Measurements from ENCODE around the gene SWT1.

Gene SWT1

GRCh38 chr1:185267301-185267700 is 110.3 kb downstream of the SWT1 start:
- no peak for DNase-seq (ENCODE audit: low read depth)
- no peak overlapping the region for H3K4me3 ChIP-seq (ENCODE audit: low read depth, low read length)
- TF ChIP-seq, protein P1, sequence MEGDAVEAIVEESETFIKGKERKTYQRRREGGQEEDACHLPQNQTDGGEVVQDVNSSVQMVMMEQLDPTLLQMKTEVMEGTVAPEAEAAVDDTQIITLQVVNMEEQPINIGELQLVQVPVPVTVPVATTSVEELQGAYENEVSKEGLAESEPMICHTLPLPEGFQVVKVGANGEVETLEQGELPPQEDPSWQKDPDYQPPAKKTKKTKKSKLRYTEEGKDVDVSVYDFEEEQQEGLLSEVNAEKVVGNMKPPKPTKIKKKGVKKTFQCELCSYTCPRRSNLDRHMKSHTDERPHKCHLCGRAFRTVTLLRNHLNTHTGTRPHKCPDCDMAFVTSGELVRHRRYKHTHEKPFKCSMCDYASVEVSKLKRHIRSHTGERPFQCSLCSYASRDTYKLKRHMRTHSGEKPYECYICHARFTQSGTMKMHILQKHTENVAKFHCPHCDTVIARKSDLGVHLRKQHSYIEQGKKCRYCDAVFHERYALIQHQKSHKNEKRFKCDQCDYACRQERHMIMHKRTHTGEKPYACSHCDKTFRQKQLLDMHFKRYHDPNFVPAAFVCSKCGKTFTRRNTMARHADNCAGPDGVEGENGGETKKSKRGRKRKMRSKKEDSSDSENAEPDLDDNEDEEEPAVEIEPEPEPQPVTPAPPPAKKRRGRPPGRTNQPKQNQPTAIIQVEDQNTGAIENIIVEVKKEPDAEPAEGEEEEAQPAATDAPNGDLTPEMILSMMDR (IDR thresholded peaks at IDR 0.05; ENCODE audit: low read depth, low read length, missing control alignments): no peak

DNA sequence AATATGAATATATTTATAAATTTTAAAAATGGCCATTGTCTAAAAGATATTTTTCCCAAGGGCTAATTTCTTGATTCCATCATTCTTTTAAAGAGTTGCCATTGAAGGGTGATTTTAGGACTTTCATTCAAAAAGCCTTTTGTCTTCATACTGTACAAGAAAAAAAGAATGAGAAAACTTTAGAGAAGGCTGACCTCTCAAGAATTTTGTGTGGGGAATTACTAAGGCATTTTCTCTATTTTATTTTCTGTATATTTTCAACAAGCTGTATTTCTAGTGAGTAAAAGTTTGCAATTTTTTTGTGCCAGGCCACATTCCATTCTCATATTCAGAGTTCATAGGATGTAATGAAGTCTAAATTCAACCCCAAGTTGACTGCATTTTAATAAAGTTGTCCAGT is 110.7 kb downstream of the SWT1 start:
- no peak for DNase-seq (ENCODE audit: low read depth)
- TF ChIP-seq, protein P1 (IDR thresholded peaks at IDR 0.05; ENCODE audit: low read depth, low read length, missing control alignments): no peak
- H3K4me3 ChIP-seq (ENCODE audit: low read depth, low read length): no peak overlapping the region

DNA sequence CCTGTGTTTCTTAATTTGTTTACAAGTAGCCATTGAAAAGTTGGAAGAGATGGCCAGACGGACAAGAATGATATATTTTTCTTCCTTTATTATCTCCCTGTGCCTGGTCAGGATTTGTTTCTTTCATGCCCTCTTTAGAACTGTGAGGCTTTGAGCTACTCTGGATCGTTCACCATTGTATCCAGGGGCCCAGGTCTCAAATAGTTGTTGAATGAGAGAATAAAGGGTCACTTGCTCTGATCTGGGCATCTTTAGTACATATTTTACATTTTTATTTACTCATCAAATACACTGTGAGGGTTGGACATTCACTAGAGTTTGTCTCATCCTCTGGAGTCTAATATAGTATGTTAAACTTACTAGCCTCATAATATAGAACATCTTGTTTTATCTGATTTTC is 111.4 kb downstream of the SWT1 start:
- TF ChIP-seq, protein P1 (IDR thresholded peaks at IDR 0.05; ENCODE audit: low read depth, low read length, missing control alignments): no peak
- H3K4me3 ChIP-seq (ENCODE audit: low read depth, low read length): no peak overlapping the region
- DNase-seq (ENCODE audit: low read depth): no peak

GRCh38 chr1:185271921-185272320 is 115.0 kb downstream of the SWT1 start:
- H3K4me3 ChIP-seq (ENCODE audit: low read depth, low read length): no peak overlapping the region
- TF ChIP-seq, protein P1 (IDR thresholded peaks at IDR 0.05; ENCODE audit: low read depth, low read length, missing control alignments): no peak
- no peak for DNase-seq (ENCODE audit: low read depth)

DNA sequence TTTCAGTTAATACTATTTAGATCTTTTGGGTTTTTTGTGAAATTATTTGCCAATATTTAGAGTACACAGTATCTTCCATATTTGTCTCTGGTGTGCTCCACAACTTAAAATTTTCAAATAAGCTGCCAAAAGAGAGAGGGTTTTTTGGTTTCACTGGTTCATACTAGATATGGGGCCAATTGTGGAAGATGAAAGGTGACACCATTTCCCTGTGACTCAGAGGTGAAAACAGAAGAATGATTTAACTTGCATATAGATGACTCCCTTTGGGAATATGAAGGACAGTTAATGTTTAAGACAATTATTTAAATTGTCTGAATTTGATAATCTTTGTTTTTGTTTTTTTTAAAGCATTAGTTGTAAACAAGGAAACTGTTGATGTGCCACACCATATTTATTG is 122.6 kb downstream of the SWT1 start:
- no peak overlapping the region for H3K4me3 ChIP-seq (ENCODE audit: low read depth, low read length)
- DNase-seq (ENCODE audit: low read depth): no peak
- TF ChIP-seq, protein P1 (IDR thresholded peaks at IDR 0.05; ENCODE audit: low read depth, low read length, missing control alignments): no peak

DNA sequence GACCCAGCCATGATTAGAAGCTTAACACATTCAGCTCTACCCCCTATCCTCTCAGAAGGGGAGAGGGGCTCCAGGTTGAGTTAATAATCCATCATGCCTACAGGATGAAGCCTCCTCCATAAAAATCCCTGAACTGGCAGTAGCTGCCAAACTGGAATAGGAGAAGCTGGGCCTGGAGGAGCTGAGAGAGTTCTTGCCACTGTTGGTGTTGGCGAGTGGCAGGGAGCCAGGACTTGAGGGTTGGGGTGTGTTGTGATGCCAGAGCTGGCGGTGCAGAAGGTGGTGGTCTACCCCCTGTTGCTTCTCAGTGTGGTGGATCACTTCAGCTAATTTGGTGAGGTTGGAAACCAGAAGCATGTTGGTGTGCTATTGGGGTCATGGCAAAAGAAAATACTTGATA is 123.6 kb downstream of the SWT1 start:
- DNase-seq (ENCODE audit: low read depth): no peak
- no peak overlapping the region for H3K4me3 ChIP-seq (ENCODE audit: low read depth, low read length)
- TF ChIP-seq, protein P1 (IDR thresholded peaks at IDR 0.05; ENCODE audit: low read depth, low read length, missing control alignments): no peak

GRCh38 chr1:185281245-185281644 is 124.3 kb downstream of the SWT1 start:
- TF ChIP-seq, protein P1 (IDR thresholded peaks at IDR 0.05; ENCODE audit: low read depth, low read length, missing control alignments): no peak
- DNase-seq (ENCODE audit: low read depth): no peak
- H3K4me3 ChIP-seq (ENCODE audit: low read depth, low read length): no peak overlapping the region
